Omental fat pad (tissue), 4 donors: ENCODE measurements around the gene DENND1A. TPM values are rescaled to one million over a fixed set of nuclear protein-coding genes. Genes with fewer than 3 reads are reported as not detected.

Experiments
- ATAC-seq: fragments of 150-250 bp; one replicate; pipeline ENCODE4 v1.9.1; 2016; ENCODE audit warnings: mild to moderate bottlenecking, moderate library complexity; ENCODE audit not compliant: low FRiP score
- DNase-seq: peaks from one replicate; pipeline ENCODE4 v3.0.0-alpha.2; 2019; ENCODE audit warnings: low spot score
- CTCF ChIP-seq, 3 donors: fragments of 450-650 bp; IDR thresholded peaks; one replicate each; pipeline ENCODE4 v1.5.1; 2016 to 2017; ENCODE audit warnings: antibody characterized with exemption in 3 of 3, mild to moderate bottlenecking in 3 of 3, moderate library complexity in 2 of 3
- total RNA-seq, 4 donors: library from RNA; depleted of rRNA; stranded (reverse); fragments of >200 nt; gene quantifications; one replicate each; pipeline ENCODE4 v1.1.0, GENCODE V29; 2016

DENND1A gene
- total RNA-seq, 4 donors from 2014 or later = 15.2 to 22.8 (median 20.7) TPM

- TF ChIP-seq CTCF (IDR thresholded peaks at IDR 0.05) = no peak
- no peak for DNase-seq
- no peak for ATAC-seq
Measured at GRCh38 chr9:123787416-123787815, 142.5 kb downstream of the DENND1A start.

- ATAC-seq (no peak), DNase-seq (no peak)
- no peak for TF ChIP-seq CTCF (IDR thresholded peaks at IDR 0.05)
Measured at GRCh38 chr9:123784518-123784917, 145.4 kb downstream of the DENND1A start.

GRCh38 chr9:123778232-123778902, 151.6 kb downstream of the DENND1A start:
- no peak for TF ChIP-seq CTCF (IDR thresholded peaks at IDR 0.05)
- DNase-seq = no peak
- no peak for ATAC-seq

- ATAC-seq (no peak), DNase-seq (no peak)
- TF ChIP-seq CTCF (IDR thresholded peaks at IDR 0.05) = no peak
Measured at GRCh38 chr9:123776708-123777537, 153.0 kb downstream of the DENND1A start.

GRCh38 chr9:123775289-123776284, 154.3 kb downstream of the DENND1A start:
- TF ChIP-seq CTCF (IDR thresholded peaks at IDR 0.05) = no peak
- DNase-seq (no peak), ATAC-seq (no peak)

- no peak for TF ChIP-seq CTCF (IDR thresholded peaks at IDR 0.05)
- no peak for DNase-seq
- ATAC-seq = no peak
Measured at GRCh38 chr9:123773783-123774182, 156.1 kb downstream of the DENND1A start.
